Activated CD4-positive, alpha-beta T cell treated with anti-CD3 and anti-CD28 coated beads, Interleukin-10, Interleukin-2, amounts not matched to agents 100 ng/mL and 50 ng/mL, durations not matched to agents 16 hours and 8 hours (primary cell): ENCODE data around the gene ZNF274.
"Not testable (repeated sequence)": the region's sequence is repeated elsewhere in the genome, so short reads cannot be mapped to it uniquely, and the experiment has no call there.

ENCODE experiments used
- DNase-seq: peaks from one replicate; pipeline ENCODE4 v3.0.0-alpha.2; 2020

Gene ZNF274

GRCh38 chr19:58212336-58213074, 29.6 kb downstream of the ZNF274 start:
- DNase-seq, result no peak

GRCh38 chr19:58213075-58213369, 30.2 kb downstream of the ZNF274 start:
- DNase-seq, result no peak

GRCh38 chr19:58217069-58217481, 34.2 kb downstream of the ZNF274 start:
- no peak for DNase-seq

- DNase-seq, result no peak
Measured at GRCh38 chr19:58217607-58218391, 34.9 kb downstream of the ZNF274 start.

GRCh38 chr19:58218899-58219298, 36.0 kb downstream of the ZNF274 start:
- peak; percentile 43 for DNase-seq

GRCh38 chr19:58227964-58228584, 45.2 kb downstream of the ZNF274 start:
- no peak for DNase-seq

GRCh38 chr19:58228585-58229254, 45.9 kb downstream of the ZNF274 start, which contains the start of gene ZNF544:
Gene ZNF544, plus strand, starts transcription at chr19:58228914. Its CDS starts 15,110 bp downstream, at chr19:58244024.
- peak; percentile 84 for DNase-seq

- peak; percentile 36 for DNase-seq
Measured at GRCh38 chr19:58229255-58229639, 46.4 kb downstream of the ZNF274 start.

- no peak for DNase-seq
Measured at GRCh38 chr19:58237324-58237723, 54.5 kb downstream of the ZNF274 start.

- no peak for DNase-seq
Measured at GRCh38 chr19:58243351-58243750, 60.5 kb downstream of the ZNF274 start.

GRCh38 chr19:58248886-58249285, 66.0 kb downstream of the ZNF274 start:
- no peak for DNase-seq

GRCh38 chr19:58252102-58252685, 69.3 kb downstream of the ZNF274 start:
- DNase-seq, result no peak

GRCh38 chr19:58258259-58258658, 75.4 kb downstream of the ZNF274 start:
- DNase-seq, result not testable (repeated sequence)

GRCh38 chr19:58261600-58261967, 78.7 kb downstream of the ZNF274 start:
- no peak for DNase-seq

GRCh38 chr19:58261968-58262921, 79.4 kb downstream of the ZNF274 start:
- DNase-seq, result no peak

GRCh38 chr19:58262922-58263296, 80.0 kb downstream of the ZNF274 start:
- no peak for DNase-seq
